ENCODE data around the gene BCOR. TPM values are rescaled to one million over a fixed set of nuclear protein-coding genes. Genes with fewer than 3 reads are reported as not detected.
A peak's percentile ranks its signal among the peaks of the same experiment; 100 is the strongest.

Gene BCOR
- total and polyA plus RNA-seq, 2 experiments from 2014 or later: 9.1 to 17.6 TPM

DNA sequence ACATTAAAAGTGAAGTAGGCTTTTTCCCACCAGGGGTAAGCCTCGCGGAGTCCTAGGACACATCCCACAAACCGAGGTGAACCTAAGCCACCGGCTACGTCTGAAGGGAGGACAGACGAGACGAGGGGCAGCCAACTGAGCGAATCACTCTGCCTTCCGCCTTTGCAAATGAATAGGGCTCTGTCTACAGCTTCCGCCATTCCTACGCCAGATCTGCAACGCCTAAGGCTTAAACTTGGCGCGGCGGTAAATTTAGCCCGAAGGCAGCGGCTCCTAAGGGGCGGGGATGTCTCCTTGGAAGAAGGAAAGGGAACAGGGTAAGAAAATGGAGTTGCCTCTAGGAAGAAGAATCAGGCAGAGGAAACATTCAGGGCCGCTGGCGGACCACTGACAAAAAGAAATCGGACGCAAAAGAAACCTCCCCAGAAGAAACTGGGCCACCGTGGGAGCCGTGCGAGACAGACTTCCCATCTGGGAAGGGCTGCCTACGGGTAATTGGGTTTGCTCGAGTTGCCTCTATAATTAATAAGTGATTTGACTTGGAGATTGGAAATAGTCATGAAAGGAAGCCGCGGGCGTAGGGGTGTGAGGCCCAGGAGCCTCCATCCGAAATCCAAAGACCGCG is 90.5 kb downstream of the BCOR start:
- in situ Hi-C loops (cut with MboI): no loop called here
- no peak overlapping the region for H3K4me2 ChIP-seq (ENCODE audit: unreplicated experiment)
- no peaks in the 10 kb centered on the region for H3K9me3 ChIP-seq (ENCODE audit: low read depth)
- H3K27ac ChIP-seq: no peak overlapping the region
- H3K9ac ChIP-seq: no peak overlapping the region
- no peaks in the 10 kb centered on the region for H3K9me2 ChIP-seq (ENCODE audit: insufficient read depth)
- H3K79me2 ChIP-seq (ENCODE audit: insufficient read depth): no peaks in the 10 kb centered on the region
- peak; percentile 24 for DNase-seq
- H3K4me3 ChIP-seq: no peak overlapping the region
- 23 to 35% methylated on average over 32 of the region's 33 CpGs for whole genome bisulfite sequencing, 2 experiments (ENCODE audit: low coverage in 1 of 2, low lambda C conversion rate in 2 of 2, missing lambda C conversion rate in 2 of 2)
- no peaks in the 10 kb centered on the region; the same call in 1 of the 2 replicates for H3K27me3 ChIP-seq (replicated peaks; ENCODE audit: insufficient read depth)
- H3K36me3 ChIP-seq (ENCODE audit: low read depth): no peaks in the 10 kb centered on the region
- H3F3A ChIP-seq (ENCODE audit: insufficient read depth): no peaks in the 10 kb centered on the region
- TF ChIP-seq EZH2 (IDR thresholded peaks at IDR 0.05; ENCODE audit: insufficient read depth, poor library complexity, severe bottlenecking) (no peak), EZH2phosphoT487 (IDR thresholded peaks at IDR 0.05; ENCODE audit: insufficient read depth, low read depth) (no peak)
- H4K20me1 ChIP-seq (ENCODE audit: insufficient read depth): no peaks in the 10 kb centered on the region
- H3K4me1 ChIP-seq (ENCODE audit: insufficient read depth): no peaks in the 10 kb centered on the region
- H2AFZ ChIP-seq: no peak overlapping the region

DNA sequence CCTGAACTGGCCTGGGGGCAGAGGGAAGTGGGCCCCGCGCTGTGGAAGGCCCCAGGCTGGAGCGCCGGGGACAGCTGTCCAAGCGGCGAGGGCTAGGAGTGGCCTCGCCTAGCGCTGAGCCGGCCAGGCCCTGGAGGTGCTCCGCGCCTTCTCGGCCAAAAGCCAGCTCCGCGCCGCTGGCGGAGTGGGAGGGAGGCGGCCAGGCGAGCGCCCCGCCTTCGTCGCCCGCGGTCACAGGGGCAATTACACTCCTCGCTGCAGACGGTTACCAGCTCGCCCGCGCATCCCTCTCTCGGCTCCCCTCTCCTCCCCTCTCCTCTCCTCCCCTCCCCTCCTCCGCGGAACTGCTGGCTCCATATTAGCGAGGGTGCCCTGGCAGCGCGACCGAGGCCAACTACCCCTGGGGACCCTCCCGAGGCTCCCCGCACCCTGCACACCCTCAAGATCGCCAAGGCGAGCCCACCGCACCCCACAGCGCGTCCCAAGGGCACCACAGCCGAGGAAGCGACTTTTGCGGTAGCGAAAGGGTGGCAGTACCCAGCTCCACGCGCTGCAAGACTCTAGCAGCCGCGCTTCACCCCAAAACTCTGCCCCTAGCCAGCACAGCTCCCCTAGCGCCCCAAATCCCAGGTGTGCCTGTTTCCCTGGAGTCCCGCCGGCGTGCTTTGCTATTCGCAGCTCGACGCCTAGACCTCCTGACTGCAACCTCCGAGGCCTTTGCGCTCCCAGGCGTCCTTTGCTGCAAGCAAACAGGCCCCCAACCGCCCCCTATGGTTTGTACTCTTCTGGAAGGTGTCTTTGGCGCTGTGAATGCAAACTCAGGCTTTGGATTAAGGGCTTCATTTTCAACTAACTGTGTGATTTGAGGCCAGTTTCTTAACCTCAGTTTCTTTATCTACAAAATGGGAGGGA is 91.4 kb downstream of the BCOR start:
- Histone ChIP-seq H3K36me3 (ENCODE audit: low read depth) (no peaks in the 10 kb centered on the region), H3K4me2 (ENCODE audit: unreplicated experiment) (no peak overlapping the region), H3K4me3 (no peak overlapping the region), H3K27ac (no peak overlapping the region), H3K79me2 (ENCODE audit: insufficient read depth) (no peaks in the 10 kb centered on the region), H3F3A (ENCODE audit: insufficient read depth) (no peaks in the 10 kb centered on the region), H3K9ac (no peak overlapping the region), H3K9me2 (ENCODE audit: insufficient read depth) (no peaks in the 10 kb centered on the region), H3K9me3 (ENCODE audit: low read depth) (no peaks in the 10 kb centered on the region), H4K20me1 (ENCODE audit: insufficient read depth) (no peaks in the 10 kb centered on the region), H2AFZ (no peak overlapping the region), H3K4me1 (ENCODE audit: insufficient read depth) (no peaks in the 10 kb centered on the region), H3K27me3 (replicated peaks; ENCODE audit: insufficient read depth) (no peaks in the 10 kb centered on the region; the same call in 1 of the 2 replicates)
- in situ Hi-C loops (cut with MboI): no loop called here
- WGBS, 2 experiments (ENCODE audit: low coverage in 1 of 2, low lambda C conversion rate in 2 of 2, missing lambda C conversion rate in 2 of 2): 61 to 78% methylated on average over 10 to 32 of the region's 63 CpGs
- peak; percentile 43 for DNase-seq
- no peak for TF ChIP-seq EZH2phosphoT487 (IDR thresholded peaks at IDR 0.05; ENCODE audit: insufficient read depth, low read depth)
- no peak for TF ChIP-seq EZH2 (IDR thresholded peaks at IDR 0.05; ENCODE audit: insufficient read depth, poor library complexity, severe bottlenecking)

DNA sequence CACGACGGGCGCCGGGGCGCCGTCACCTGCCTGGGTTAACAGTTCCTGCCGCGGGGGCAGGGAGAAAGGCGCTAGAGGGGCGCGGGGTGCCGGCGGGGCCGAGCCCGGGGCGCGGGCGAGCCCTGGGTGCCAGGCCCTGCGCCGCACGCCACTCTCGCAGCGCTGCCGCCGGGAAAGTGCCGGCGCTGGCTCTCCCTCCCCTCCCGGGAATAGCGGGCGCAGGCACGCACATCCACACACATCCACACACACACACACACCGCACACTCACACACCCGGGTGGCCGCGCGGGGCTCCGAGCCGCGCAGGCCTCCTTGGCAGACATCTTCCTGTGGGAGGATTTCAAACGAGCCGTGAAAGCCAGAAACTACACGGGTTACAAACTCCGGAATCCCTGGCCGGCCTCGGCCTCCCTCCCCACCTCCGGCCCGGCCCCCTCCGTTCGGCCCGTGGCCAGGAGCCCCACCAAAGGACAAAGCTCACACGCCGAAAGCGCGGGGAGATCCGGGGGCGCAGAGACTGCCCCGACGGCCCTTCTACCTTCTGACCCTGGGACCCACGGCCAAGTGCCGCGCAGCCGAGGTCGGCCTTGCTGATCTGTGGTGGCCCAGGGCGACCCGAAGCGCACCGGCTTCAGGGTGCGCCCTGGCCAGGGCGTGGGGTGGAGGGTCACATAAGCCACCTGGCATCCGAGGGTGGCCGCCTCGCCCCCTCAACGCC is 92.3 kb downstream of the BCOR start:
- Histone ChIP-seq H3K27me3 (replicated peaks; ENCODE audit: insufficient read depth) (no peaks in the 10 kb centered on the region; the same call in 1 of the 2 replicates), H3K79me2 (ENCODE audit: insufficient read depth) (no peaks in the 10 kb centered on the region), H3F3A (ENCODE audit: insufficient read depth) (no peaks in the 10 kb centered on the region), H3K4me1 (ENCODE audit: insufficient read depth) (no peaks in the 10 kb centered on the region), H3K9me3 (ENCODE audit: low read depth) (no peaks in the 10 kb centered on the region), H3K36me3 (ENCODE audit: low read depth) (no peaks in the 10 kb centered on the region), H3K4me2 (ENCODE audit: unreplicated experiment) (no peak overlapping the region), H2AFZ (no peak overlapping the region), H3K4me3 (no peak overlapping the region), H3K9ac (no peak overlapping the region), H3K27ac (no peak overlapping the region), H3K9me2 (ENCODE audit: insufficient read depth) (no peaks in the 10 kb centered on the region), H4K20me1 (ENCODE audit: insufficient read depth) (no peaks in the 10 kb centered on the region)
- no peak for DNase-seq
- no peak for TF ChIP-seq EZH2phosphoT487 (IDR thresholded peaks at IDR 0.05; ENCODE audit: insufficient read depth, low read depth)
- TF ChIP-seq EZH2 (IDR thresholded peaks at IDR 0.05; ENCODE audit: insufficient read depth, poor library complexity, severe bottlenecking): no peak
- 30 to 70% methylated on average over 12 to 54 of the region's 73 CpGs for WGBS, 2 experiments (ENCODE audit: low coverage in 1 of 2, low lambda C conversion rate in 2 of 2, missing lambda C conversion rate in 2 of 2)
- in situ Hi-C loops (cut with MboI): no loop called here

DNA sequence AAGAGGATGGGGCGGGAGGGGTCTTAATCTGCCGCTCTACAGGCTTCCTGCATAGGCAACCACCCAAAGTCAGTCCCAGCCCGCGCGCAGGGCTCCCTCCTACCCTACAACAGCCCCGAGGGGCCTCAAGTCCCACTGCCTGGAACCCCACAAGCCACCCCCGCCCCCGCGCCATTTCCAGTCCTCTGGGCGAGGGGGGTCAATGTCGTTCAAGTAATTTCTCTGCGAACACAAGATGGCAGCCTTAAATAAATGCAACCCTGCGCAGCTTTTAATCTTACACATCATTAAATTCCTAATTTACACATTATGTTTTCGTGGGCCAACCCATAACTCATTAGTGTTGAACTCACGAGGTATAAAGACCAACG is 92.9 kb downstream of the BCOR start:
- H3K36me3 ChIP-seq (ENCODE audit: low read depth): no peaks in the 10 kb centered on the region
- no peaks in the 10 kb centered on the region; the same call in 1 of the 2 replicates for H3K27me3 ChIP-seq (replicated peaks; ENCODE audit: insufficient read depth)
- H3K4me1 ChIP-seq (ENCODE audit: insufficient read depth): no peaks in the 10 kb centered on the region
- H3K27ac ChIP-seq: no peak overlapping the region
- DNase-seq: no peak
- H3K4me2 ChIP-seq (ENCODE audit: unreplicated experiment): no peak overlapping the region
- H2AFZ ChIP-seq: no peak overlapping the region
- TF ChIP-seq EZH2phosphoT487 (IDR thresholded peaks at IDR 0.05; ENCODE audit: insufficient read depth, low read depth) (no peak), EZH2 (IDR thresholded peaks at IDR 0.05; ENCODE audit: insufficient read depth, poor library complexity, severe bottlenecking) (no peak)
- H3K4me3 ChIP-seq: no peak overlapping the region
- H3K9me2 ChIP-seq (ENCODE audit: insufficient read depth): no peaks in the 10 kb centered on the region
- in situ Hi-C loops (cut with MboI): no loop called here
- H3K79me2 ChIP-seq (ENCODE audit: insufficient read depth): no peaks in the 10 kb centered on the region
- H3K9ac ChIP-seq: no peak overlapping the region
- no peaks in the 10 kb centered on the region for H4K20me1 ChIP-seq (ENCODE audit: insufficient read depth)
- H3F3A ChIP-seq (ENCODE audit: insufficient read depth): no peaks in the 10 kb centered on the region
- 100% methylated on average over 5 to 15 of the region's 16 CpGs for WGBS, 2 experiments (ENCODE audit: low coverage in 1 of 2, low lambda C conversion rate in 2 of 2, missing lambda C conversion rate in 2 of 2)
- no peaks in the 10 kb centered on the region for H3K9me3 ChIP-seq (ENCODE audit: low read depth)

Measured in GM23248 (cell line).